ENCODE measurements around the gene UGT1A8.
"Not testable (repeated sequence)": the region's sequence is repeated elsewhere in the genome, so short reads cannot be mapped to it uniquely, and the experiment has no call there.

Gene UGT1A8

DNA sequence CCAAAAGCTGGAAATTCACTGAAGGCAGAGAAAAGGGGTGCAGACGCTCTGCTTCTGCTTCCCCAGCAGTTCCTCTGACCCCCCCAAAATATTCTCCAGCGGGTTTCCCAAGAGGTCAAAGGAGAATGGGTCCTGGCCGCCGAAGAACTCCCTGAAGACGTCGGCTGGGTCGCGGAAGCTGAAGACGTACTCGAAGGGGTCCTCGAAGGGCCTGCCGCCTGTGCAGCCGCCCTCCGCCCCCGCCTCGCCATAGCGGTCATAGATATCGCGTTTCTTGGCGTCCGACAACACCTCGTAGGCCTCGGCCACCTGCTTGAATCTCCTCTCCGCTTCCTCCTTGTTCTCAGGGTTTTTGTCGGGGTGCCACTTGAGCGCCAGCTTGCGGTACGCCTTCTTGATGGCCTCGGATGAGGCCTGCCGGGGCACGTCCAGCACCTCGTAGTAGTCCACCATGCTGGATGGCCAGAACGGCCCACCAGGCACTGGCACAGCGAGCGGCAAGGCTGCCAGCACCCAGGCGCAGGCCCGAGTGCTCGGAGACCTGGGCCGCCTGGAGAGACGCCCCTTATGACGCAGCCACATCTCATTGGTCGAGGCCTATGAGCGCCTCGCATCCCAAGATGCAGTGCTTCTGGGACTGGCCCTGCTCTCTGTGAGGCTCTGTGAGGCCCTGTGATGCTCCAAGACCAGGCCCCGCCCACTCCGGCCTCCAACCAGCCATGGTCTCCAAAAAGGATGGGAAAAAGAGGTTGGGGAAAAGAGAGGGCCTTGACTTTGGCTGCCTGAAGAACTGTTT, 126.2 kb downstream of the UGT1A8 start:
- Histone ChIP-seq H3K9me2 (replicated peaks; ENCODE audit: insufficient read depth, low read length) (no peaks in the 10 kb centered on the region), H3K36me3 (ENCODE audit: low read length) (no peaks in the 10 kb centered on the region)

GRCh38 chr2:233745073-233745755, 127.8 kb downstream of the UGT1A8 start:
- Histone ChIP-seq H3K4me2 (ENCODE audit: low read depth, low read length, poor library complexity, severe bottlenecking) (no peak overlapping the region), H3F3A (ENCODE audit: insufficient read depth) (no peaks in the 10 kb centered on the region), H3K27me3 (ENCODE audit: low read length) (no peaks in the 10 kb centered on the region), H3K27ac (ENCODE audit: low read depth, low read length) (no peak overlapping the region), H3K9ac (ENCODE audit: low read length) (no peak overlapping the region), H3K4me3 (ENCODE audit: insufficient read depth, low read length, poor library complexity, severe bottlenecking) (no peak overlapping the region), H4K20me1 (ENCODE audit: low read depth, low read length) (no peaks in the 10 kb centered on the region), H3K36me3 (ENCODE audit: low read length) (no peaks in the 10 kb centered on the region), H3K9me3 (ENCODE audit: insufficient read depth, low read length) (no peaks in the 10 kb centered on the region), H3K9me2 (replicated peaks; ENCODE audit: insufficient read depth, low read length) (no peaks in the 10 kb centered on the region), H2AFZ (ENCODE audit: low read depth, low read length, severe bottlenecking) (no peak overlapping the region), H3K79me2 (ENCODE audit: insufficient read depth, low read length) (no peaks in the 10 kb centered on the region)
- TF ChIP-seq EZH2phosphoT487 (conservative IDR thresholded peaks at IDR 0.05; ENCODE audit: low read length) (no peak), CTCF (IDR thresholded peaks at IDR 0.05; ENCODE audit: insufficient read depth, low read length, poor library complexity, severe bottlenecking) (no peak)

More for the DNA sequence above, 126.2 kb downstream of the UGT1A8 start:
- Histone ChIP-seq H2AFZ (ENCODE audit: low read depth, low read length, severe bottlenecking) (no peak overlapping the region), H3F3A (ENCODE audit: insufficient read depth) (no peaks in the 10 kb centered on the region), H3K4me3 (ENCODE audit: insufficient read depth, low read length, poor library complexity, severe bottlenecking) (no peak overlapping the region), H4K20me1 (ENCODE audit: low read depth, low read length) (no peaks in the 10 kb centered on the region), H3K9me3 (ENCODE audit: insufficient read depth, low read length) (no peaks in the 10 kb centered on the region), H3K4me2 (ENCODE audit: low read depth, low read length, poor library complexity, severe bottlenecking) (no peak overlapping the region), H3K27ac (ENCODE audit: low read depth, low read length) (no peak overlapping the region), H3K27me3 (ENCODE audit: low read length) (no peaks in the 10 kb centered on the region), H3K79me2 (ENCODE audit: insufficient read depth, low read length) (no peaks in the 10 kb centered on the region), H3K9ac (ENCODE audit: low read length) (no peak overlapping the region)
- no peak for TF ChIP-seq EZH2phosphoT487 (conservative IDR thresholded peaks at IDR 0.05; ENCODE audit: low read length)
- TF ChIP-seq CTCF (IDR thresholded peaks at IDR 0.05; ENCODE audit: insufficient read depth, low read length, poor library complexity, severe bottlenecking) = no peak

DNA sequence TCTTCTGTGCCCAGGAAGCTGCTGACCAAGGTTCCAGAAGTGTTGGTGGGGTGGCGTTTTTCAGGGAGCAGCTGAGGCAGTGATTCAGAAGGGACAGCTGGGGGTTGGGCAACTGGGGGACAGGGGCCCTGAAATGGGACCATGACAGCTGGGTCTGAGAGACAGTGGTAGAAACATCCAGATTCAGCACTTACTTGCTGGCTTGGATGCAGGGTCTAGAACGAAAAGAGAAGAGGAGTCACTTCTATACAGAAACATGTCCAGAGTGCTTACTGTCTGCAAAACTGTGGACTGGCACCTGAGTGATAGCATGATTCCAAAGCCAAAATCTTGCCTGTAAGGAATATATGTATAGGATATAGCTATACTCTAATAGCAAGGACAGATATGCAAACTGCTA, 128.4 kb downstream of the UGT1A8 start:
- H2AFZ ChIP-seq (ENCODE audit: low read depth, low read length, severe bottlenecking); H3K79me2 ChIP-seq (ENCODE audit: insufficient read depth, low read length); H4K20me1 ChIP-seq (ENCODE audit: low read depth, low read length); H3K9me2 ChIP-seq (replicated peaks; ENCODE audit: insufficient read depth, low read length); H3F3A ChIP-seq (ENCODE audit: insufficient read depth); H3K4me3 ChIP-seq (ENCODE audit: insufficient read depth, low read length, poor library complexity, severe bottlenecking); H3K27me3 ChIP-seq (ENCODE audit: low read length); H3K27ac ChIP-seq (ENCODE audit: low read depth, low read length); H3K9me3 ChIP-seq (ENCODE audit: insufficient read depth, low read length); H3K36me3 ChIP-seq (ENCODE audit: low read length); H3K9ac ChIP-seq (ENCODE audit: low read length); H3K4me2 ChIP-seq (ENCODE audit: low read depth, low read length, poor library complexity, severe bottlenecking): not testable (repeated sequence)

Measured in SU-DHL-6 (cell line).